Mesenteric fat pad (tissue), 1 donor: ENCODE results near the gene GALP. TPM values are rescaled to one million over a fixed set of nuclear protein-coding genes. Genes with fewer than 3 reads are reported as not detected.
"Not testable (repeated sequence)": the region's sequence is repeated elsewhere in the genome, so short reads cannot be mapped to it uniquely, and the experiment has no call there.

Source experiments
- DNase-seq: peaks from one replicate; pipeline ENCODE4 v3.0.0-alpha.2; 2020; ENCODE audit warnings: low spot score
- total RNA-seq: library from RNA; stranded (reverse); fragmentation: NEBNext Ultra II Directional; extraction: Animal tissue kit (Norgen Biotek cat#: 25700); gene quantifications from one replicate; pipeline ENCODE4 v1.2.1, GENCODE V29; 2021
- donor health status: DM: yes; HTN: yes; CAD: no.

GALP gene
- total RNA-seq, 1 donor from 2014 or later: not detected

- no peak for DNase-seq
These were observed 14.0 kb downstream of the GALP start for GRCh38 chr19:56189785-56190184.

DNA sequence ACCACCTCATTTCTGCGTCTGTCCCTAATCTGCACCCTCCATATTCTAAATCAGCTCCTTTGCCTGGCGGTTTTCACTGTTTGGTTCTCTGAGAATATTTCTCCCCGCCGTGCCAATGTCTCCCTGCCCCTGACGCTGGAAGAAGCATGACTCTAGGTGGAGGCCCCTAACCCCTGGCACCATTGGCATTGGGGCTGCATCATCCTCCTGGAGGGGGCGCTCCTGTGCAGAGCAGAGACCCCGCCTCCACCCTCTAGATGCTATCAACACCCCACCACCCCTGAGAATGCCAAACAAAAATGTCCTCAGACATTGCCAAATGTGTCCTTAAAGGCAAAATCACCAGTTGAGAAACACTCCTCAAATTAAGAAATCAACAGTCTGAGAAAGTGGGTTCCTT is 15.3 kb downstream of the GALP start:
- DNase-seq: no peak

- DNase-seq: no peak
These were observed 15.9 kb downstream of the GALP start for GRCh38 chr19:56191711-56192110.

GRCh38 chr19:56193981-56194640 is 18.3 kb downstream of the GALP start:
- no peak for DNase-seq

- not testable (repeated sequence) for DNase-seq
These were observed 21.8 kb downstream of the GALP start, which contains the start of gene ZSCAN5B for GRCh38 chr19:56197646-56198045. Gene ZSCAN5B, minus strand, starts transcription at chr19:56197783. Its CDS starts 4,731 bp downstream, at chr19:56193052.

DNA sequence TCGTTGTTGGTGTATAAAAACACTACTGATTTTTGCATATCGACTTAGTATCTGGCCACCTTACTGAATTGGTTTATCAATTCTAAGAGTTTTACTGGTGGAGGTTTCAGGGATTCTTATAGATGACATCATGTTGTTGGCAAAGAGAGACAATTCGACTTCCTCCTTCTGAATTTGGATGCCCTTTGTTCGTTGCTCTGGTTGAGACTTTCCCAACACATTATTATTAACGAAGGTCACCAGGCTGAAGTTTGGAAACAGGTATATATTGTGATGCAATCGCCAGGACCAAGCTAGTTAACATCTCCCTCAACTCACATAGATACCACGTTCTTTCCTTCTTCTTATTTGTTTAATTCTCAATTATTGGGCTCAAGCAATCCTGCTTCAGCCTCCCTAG is 23.9 kb downstream of the GALP start:
- no peak for DNase-seq

GRCh38 chr19:56201973-56202372 is 26.2 kb downstream of the GALP start, which contains the start of gene ZSCAN5C:
Gene ZSCAN5C, plus strand, starts transcription at chr19:56202273. Its CDS starts 3,641 bp downstream, at chr19:56205914.
- no peak for DNase-seq

DNA sequence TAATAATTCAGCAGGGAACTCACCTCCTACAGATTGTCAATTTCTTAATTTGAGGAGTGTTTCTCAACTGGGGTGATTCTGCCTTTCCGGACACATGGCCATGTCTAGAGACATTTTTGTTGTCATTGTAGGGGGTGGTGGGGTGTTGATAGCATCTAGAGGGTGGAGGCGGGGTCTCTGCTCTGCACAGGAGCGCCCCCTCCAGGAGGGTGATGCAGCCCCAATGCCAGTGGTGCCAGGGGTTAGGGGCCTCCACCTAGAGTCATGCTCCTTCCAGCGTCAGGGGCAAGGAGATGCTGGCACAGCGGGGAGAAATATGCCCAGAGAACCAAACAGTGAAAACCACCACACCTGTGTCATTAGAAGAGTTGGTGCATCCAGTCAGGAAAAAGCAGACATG is 31.8 kb downstream of the GALP start:
- DNase-seq: peak; percentile 28

GRCh38 chr19:56209091-56209490 is 33.3 kb downstream of the GALP start:
- no peak for DNase-seq

GRCh38 chr19:56210036-56210435 is 34.2 kb downstream of the GALP start:
- peak; percentile 53 for DNase-seq

DNA sequence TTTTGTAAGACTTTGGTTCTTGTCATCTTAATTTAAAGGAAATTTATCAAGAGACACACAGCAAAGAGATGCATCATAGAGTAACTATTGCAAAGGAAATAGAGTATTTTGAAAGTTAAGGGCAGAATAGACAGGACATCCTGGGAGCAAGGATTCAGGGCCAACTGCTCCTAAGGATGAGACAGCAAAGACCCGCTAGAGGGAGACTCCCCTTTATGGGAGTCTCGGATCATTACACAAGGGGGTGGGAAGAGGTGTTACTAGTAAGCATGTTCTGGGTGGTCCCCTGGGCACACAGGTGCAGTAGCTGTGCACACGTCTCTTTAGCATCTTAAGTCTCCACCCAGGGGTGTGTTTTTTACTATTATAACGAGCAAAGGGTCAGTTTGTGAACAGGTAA is 35.9 kb downstream of the GALP start:
- DNase-seq: peak; percentile 16

DNA sequence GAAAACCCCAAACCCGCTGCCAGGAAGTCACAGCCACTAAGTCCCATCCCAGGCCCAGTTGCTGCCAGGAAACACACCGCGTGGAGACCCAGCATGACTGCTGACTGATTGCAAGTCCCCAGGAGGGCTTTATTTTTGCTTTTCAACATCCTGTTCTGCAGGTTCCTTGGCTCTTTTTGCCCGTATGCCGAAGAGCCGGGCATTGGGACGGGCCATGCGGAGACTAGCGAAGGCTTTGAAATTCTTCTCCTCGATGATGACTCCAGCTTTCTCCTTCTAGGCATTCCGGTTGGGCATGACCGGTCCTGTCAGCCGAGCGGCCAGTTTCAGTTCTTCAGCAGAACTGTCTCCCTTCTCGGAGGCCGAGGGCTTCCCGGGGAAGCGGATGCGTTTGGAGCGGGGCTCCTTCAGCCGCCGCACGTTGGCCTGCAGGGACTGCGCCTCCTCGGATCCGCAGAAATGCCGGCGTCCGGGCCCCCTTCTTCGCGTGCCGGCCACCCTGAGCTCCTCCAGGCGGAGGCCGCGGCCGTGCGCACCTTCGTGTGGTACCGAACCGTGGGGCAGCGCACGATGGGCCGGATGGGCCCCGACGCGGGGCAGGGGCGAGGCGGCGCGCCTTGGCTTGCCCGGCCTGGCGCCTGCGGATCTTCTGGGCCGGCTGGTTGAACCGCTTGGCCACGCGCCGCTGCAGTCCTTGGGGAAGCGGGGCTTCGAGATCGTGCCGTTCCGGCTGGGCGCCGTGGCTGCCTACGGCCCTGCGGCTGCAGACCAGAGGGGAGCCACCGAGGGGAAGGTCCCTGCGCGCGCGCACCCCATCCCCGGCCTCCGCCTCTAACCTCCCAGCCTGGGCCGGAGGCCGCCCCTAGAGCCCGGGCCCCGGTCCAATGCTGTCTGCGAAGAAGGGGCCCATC is 41.5 kb downstream of the GALP start:
- peak; percentile 87 for DNase-seq

DNA sequence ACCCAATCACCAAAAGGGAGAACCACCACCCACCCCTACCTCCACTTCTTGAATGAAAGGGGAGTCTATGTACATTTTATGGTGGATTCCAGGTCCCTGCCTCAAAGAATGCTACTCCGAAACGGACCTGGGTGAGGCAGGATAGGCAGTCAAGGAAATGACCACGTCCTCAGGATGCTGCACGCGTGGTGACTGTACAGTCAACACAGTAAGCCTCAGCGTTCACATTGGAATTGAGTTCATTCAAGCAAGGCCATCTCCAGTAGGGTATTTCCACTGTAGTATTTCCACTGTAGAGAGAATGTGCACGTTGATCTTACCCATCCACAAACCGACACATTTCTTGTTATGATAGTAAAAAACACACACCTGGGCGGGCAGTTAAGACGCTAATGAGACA is 43.2 kb downstream of the GALP start:
- DNase-seq: peak; percentile 33

DNA sequence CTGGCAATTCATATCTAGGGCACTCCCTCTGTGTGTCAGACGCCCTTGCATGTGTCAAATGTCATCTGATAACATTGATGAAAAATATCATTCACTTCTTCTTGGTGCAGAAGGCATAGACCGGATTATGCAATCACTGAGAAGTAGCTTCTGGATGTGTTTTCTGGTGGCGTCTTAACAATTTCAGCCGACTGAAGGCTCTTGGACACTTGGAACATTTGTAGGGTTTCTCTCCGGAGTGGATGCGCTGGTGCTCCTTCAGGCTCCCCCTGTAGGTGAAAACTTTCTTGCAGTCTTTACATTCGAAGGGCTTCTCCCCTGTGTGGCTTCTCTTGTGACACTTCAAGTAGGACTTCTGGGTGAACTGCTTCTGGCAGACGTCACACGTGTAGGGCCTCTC is 45.6 kb downstream of the GALP start:
- DNase-seq: not testable (repeated sequence)

DNA sequence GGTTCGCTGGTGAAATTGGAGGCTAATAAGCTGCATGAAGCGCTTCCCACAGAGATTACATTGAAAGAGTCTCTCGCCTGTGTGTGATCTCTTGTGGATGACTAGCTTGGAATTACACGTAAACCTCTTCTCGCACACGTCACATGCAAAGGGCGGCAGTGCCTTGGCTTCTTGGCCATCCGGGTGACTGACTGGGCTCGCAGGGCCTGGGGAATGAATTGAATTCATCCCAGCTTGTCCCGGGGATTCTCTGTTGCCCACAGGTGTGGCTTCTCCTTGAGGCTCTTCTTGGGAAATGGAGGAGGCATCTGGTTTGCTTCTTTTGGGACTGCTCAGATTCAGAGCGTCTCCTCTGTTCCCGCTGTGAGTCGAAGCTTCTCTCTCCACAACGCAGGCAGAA is 46.0 kb downstream of the GALP start:
- DNase-seq: peak; percentile 82

GRCh38 chr19:56222901-56223300 is 47.1 kb downstream of the GALP start:
- peak; percentile 49 for DNase-seq

GRCh38 chr19:56223481-56223880 is 47.7 kb downstream of the GALP start:
- peak; percentile 69 for DNase-seq

Other genes starting within 250 kb of the GALP start
- not detected for gene NLRP13, start 243.7 kb upstream of the GALP start, total RNA-seq
- gene NLRP8, start 228.2 kb upstream of the GALP start, total RNA-seq: not detected
- gene NLRP5, start 189.2 kb upstream of the GALP start, total RNA-seq: not detected
- 35.1 TPM for gene ZNF787, start 54.7 kb upstream of the GALP start, total RNA-seq
- gene ZNF444, start 34.7 kb upstream of the GALP start, total RNA-seq: 17.3 TPM
- not detected for gene ZSCAN5B, start 21.8 kb downstream of the GALP start, total RNA-seq
- not detected for gene ZSCAN5C, start 26.3 kb downstream of the GALP start, total RNA-seq
- gene EDDM13, start 96.7 kb downstream of the GALP start, total RNA-seq: not detected
- 12.9 TPM for gene ZSCAN5A, start 138.8 kb downstream of the GALP start, total RNA-seq
- 3.1 TPM for gene ZNF582, start 217.5 kb downstream of the GALP start, total RNA-seq
- 4.6 TPM for gene ZNF583, start 228.3 kb downstream of the GALP start, total RNA-seq